ENCODE results near the gene TPGS1. TPM values are rescaled to one million over a fixed set of nuclear protein-coding genes. Genes with fewer than 3 reads are reported as not detected.

Gene TPGS1, protein sequence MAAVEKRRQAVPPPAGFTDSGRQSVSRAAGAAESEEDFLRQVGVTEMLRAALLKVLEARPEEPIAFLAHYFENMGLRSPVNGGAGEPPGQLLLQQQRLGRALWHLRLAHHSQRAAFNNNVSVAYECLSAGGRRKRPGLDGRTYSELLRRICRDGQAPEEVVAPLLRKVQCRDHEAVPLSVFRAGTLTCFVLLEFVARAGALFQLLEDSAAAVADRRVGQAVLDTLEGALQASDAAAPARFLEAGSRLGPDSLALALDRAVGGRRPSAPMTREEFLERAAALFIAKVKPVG
- 10 to 100 TPM in 2 of 4 donors, 1 to 10 TPM in 2; 5.3 to 16.9 (median 9.5) TPM for polyA plus RNA-seq (ENCODE audit: insufficient read length in 4 of 4)

DNA sequence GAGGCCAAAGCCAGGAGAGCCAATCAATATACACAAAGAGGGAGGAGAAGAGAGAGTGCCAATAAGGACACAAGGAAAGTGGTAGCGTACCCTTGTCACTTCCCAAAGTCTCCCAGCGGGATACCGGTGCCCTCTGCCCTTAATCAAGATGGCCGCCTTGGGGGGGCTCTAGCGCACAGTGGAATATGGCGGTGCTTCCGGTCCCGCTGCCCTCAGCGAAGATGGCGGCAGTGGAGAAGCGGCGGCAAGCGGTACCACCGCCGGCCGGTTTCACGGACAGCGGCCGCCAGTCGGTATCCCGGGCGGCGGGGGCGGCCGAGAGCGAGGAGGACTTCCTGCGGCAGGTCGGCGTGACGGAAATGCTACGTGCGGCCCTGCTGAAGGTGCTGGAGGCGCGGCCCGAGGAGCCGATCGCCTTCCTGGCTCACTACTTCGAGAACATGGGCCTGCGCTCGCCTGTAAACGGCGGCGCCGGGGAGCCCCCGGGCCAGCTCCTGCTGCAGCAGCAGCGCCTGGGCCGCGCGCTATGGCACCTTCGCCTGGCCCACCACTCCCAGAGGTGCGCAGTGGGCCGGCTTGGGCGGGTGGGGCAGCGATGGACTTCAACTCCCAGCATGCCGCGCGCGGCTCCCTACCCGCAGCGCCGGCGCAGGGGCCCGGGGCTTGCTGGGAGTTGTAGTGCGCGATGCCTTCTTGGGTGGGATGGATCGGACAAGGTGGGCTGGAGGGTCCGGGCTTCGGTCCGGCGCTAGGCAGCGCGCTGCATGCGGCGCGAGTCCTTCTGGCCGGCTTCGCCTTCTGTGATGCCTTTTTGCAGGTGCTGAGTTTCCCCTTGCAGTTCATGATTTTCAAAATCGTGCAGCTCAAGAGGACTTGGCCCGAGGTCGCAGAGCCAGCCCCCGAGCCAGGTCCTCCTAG, at the start of gene TPGS1:
TSS of gene TPGS1 (plus strand) at position 212 of the 918 bp plus-strand sequence. CDS start at position 222, 10 bp downstream.
- no peak for DNase-seq (ENCODE audit: low read depth in 4 of 4, low spot score in 3 of 4)

DNA sequence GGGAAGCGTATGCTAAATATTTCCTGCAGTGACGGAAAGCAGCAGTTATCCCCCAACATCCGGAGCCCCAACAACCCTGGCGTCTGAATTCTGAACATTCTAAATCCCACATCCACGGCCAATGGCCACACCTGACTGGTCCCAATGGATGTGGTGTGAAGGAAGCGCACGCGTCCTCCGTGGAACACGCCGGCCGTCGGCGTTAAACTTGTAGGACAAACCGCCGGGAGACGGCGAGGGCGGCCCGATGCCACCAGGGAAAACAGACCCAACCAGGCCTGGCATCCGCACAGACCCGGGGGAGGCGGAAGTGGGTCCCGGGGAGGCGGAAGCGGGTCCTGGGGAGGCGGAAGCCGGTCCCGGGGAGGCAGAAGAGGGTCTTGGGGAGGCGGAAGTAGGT, 49.7 kb upstream of the TPGS1 start:
- DNase-seq (ENCODE audit: low read depth in 4 of 4, low spot score in 3 of 4), result no peak

DNA sequence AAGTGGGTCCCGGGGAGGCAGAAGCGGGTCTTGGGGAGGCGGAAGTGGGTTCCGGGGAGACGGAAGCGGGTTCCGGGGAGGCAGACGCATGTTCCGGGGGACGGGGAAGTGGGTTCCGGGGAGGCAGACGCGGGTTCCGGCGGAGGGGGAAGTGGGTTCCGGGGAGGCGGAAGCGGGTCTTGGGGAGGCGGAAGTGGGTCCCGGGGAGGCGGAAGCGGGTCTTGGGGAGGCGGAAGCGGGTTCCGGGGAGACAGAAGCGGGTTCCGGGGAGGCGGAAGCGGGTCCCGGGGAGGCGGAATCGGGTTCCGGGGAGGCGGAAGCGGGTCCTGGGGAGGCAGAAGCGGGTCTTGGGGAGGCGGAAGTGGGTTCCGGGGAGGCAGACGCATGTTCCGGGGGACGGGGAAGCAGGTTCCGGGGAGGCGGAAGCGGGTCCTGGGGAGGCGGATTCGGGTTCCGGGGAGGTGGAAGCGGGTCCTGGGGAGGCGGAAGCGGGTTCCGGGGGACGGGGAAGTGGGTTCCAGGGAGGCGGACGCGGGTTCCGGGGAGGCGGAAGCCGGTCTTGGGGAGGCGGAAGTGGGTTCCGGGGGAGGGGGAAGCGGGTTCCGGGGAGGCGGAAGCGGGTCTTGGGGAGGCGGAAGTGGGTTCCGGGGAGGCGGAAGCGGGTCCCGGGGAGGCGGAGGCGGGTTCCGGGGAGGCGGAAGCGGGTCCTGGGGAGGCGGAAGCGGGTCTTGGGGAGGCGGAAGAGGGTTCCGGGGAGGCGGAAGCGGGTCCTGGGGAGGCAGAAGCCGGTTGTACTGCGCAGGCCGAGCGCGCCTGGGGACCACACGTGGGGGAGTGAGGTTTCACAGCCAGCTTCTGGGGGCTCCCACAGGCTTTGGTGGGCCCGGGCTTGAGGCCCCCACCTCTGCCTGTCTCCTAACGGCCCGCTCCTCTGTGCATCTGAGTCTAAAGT, 48.9 kb upstream of the TPGS1 start:
- no peak for DNase-seq (ENCODE audit: low read depth in 4 of 4, low spot score in 3 of 4)

GRCh38 chr19:459724-460511, 47.4 kb upstream of the TPGS1 start:
- DNase-seq (ENCODE audit: low read depth in 4 of 4, low spot score in 3 of 4), result peak in 3 of 4 donors; percentile 41 to 55 (median 52)

DNA sequence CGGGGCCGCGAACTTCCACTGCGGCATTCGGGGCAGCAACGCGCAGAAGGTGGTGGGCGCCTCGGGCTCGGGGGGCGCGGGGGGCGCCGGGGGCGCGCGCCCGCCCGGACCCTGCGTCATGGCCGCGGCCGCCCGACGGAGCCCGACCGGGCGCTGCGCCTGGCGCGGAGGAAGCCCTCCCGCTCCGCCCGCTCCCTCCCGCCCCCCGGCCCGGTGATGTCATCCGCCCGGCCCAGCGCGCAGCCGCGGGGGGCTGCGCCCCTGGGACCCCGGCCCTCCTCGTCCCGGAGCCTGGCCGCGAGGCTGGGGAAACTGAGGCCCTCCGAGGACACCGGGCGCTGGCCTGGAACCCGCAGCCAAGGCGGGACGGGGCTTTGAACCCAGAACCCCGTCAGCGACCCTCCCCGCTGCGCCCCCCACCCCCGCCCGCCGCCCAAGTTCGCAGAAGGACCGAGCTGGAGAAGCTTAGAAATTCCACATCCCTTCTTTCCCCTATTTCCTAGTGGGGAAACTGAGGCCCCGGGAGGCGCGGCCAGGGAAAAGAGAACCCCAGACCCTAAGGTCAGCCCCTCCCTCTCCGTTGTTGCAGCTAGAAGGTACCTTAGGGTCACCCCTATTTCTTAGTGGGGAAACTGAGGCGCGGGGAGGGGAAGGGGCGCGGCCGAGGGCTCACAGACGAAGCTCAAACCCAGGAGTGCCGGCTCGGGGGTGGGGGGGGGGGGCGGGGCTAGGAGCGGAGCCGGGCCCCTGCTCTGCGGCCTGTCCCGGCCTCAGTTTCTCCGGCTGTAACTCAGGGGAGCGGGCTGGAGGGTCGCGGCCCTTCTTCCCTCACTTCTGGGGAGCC, 46.2 kb upstream of the TPGS1 start, which contains the start of gene SHC2:
TSS of gene SHC2 (minus strand) at position 157 of the 844 bp plus-strand sequence. CDS start at position 120, 37 bp downstream.
- no peak for DNase-seq (ENCODE audit: low read depth in 4 of 4, low spot score in 3 of 4)

DNA sequence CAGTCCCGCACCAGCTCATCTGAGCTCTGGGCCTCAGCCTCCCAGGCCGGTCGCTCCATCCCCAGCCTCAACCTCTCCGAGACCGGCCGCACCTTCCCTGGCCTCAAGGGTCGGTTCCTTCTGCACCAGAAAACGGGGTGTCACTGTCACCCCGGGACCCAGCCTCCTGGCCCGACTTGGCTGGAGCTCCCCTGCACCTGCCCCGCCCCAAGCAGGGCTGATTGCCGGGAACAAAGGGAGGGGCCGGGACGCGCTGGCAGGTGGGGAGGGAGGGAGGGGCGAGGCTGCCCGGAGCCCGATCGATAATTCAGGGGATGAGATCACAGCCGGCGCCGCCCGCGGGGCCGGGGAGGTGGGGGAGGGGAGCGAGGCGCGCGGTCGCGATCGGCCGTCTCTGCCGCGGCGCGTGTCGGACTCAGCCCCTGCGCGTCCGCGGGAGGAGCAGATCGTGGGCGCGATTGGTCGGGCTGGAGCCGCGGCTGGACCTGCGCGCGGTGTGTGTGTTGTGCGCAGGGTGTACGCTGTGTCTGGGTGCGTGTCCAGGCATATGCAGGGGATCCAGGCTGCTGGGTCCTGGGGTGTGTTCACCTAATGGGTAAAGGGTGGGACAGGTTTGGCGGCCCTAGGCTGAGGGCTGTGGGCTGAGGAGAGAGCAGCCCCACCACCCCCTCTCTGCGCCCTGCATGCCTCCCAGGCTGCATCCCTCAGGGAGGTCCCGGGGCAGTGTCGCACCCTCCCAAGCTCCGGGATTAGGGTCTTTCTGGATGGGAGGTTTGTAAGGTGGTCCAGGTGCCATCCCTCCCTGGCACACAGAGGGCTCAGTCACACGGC, 45.4 kb upstream of the TPGS1 start:
- no peak for DNase-seq (ENCODE audit: low read depth in 4 of 4, low spot score in 3 of 4)

DNA sequence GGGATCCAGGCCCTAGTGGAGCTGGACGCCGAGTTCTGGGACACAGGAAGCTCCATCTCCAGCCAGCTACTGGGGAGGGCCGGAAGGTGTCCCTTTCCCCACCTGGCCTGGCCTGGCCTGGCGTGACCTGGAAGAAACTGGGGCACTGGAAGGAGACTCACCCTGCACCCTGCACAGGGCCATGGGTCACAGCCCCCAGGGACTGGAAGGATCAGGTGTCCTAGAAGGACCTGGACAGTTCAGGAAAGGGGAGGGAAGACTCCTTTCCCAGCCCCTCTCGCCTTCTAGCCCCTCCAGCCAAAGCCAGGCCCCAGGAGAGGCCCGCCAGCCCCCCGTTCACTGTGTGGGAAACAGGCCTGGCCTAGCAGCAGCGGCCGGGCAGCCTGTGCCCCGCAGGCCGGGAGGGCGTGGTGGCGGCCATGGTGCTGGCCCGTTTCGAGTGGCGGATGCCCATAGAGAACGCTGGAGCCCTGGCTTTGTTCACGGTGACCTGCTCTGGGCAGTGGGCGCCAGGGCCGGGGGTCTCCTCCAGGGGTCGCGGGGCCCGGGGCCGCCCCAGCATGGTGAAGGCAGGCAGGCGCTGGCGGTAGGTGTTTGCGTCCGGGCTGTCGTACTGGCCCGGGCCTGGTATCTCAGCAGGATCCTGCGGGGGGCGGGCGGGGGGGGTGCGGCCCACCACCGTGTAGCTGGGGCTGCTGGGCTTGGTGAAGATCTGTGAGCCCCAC, 43.7 kb upstream of the TPGS1 start:
- no peak for DNase-seq (ENCODE audit: low read depth in 4 of 4, low spot score in 3 of 4)

- no peak for DNase-seq (ENCODE audit: low read depth in 4 of 4, low spot score in 3 of 4)
Measured at GRCh38 chr19:464208-464545, 43.1 kb upstream of the TPGS1 start.

DNA sequence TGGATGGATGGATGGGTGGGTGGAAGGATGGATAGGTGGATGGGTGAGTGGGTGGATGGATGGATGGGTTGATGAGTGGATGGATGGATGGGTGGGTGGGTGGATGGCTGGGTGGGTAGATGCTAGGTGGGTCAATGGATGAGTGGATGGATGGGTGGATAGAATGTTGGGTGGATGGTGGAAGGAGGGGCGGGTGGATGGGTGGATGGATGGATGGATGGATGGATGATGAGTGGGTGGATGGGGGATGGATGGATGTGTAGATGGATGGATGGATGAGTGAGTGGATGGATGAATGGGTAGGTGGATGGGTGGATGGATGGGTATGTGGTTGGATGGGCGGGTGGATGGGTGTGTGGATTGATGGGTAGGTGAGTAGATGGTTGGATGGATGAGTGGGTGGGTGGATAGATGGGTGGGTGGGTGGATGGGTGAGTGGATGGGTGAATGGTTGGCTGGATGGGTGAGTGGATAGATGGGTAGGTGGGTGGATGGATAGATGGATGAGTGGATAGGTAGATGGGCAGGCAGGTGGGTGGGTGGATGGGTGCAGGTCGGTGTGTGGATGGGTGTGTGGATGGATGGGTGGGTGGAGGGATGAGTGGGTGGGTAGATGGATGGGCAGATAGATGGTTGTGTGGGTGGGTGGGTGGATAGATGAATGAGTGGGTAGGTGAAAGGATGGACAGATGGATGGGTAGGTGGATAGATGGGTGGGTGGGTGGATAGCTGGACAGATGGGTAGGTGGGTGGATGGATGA, 42.1 kb upstream of the TPGS1 start:
- DNase-seq (ENCODE audit: low read depth in 4 of 4, low spot score in 3 of 4), result no peak

- DNase-seq (ENCODE audit: low read depth in 4 of 4, low spot score in 3 of 4), result no peak
Measured at GRCh38 chr19:467554-467953, 39.7 kb upstream of the TPGS1 start.

- DNase-seq (ENCODE audit: low read depth in 4 of 4, low spot score in 3 of 4), result no peak
Measured at GRCh38 chr19:468587-469256, 38.6 kb upstream of the TPGS1 start.

GRCh38 chr19:469833-470232, 37.5 kb upstream of the TPGS1 start:
- DNase-seq (ENCODE audit: low read depth in 4 of 4, low spot score in 3 of 4), result no peak

- no peak for DNase-seq (ENCODE audit: low read depth in 4 of 4, low spot score in 3 of 4)
Measured at GRCh38 chr19:470701-471100, 36.6 kb upstream of the TPGS1 start.

GRCh38 chr19:472005-472858, 35.1 kb upstream of the TPGS1 start:
- DNase-seq (ENCODE audit: low read depth in 4 of 4, low spot score in 3 of 4), result no peak

Data from left renal pelvis (tissue), 4 donors.